GM19438 (cell line): Measurements from ENCODE around the gene TC2N.
"Not testable (repeated sequence)": the region's sequence is repeated elsewhere in the genome, so short reads cannot be mapped to it uniquely, and the experiment has no call there.

Experiments used
- ATAC-seq: cut with Tn5 transposase; IDR thresholded peaks from one replicate; pipeline ENCODE4 v1.9.1; 2021; ENCODE audit warnings: low read depth; ENCODE audit not compliant: unreplicated experiment

Gene TC2N

GRCh38 chr14:91871401-91871800, 4.1 kb upstream of the TC2N start:
- not testable (repeated sequence) for ATAC-seq

- no peak for ATAC-seq
These were observed 3.6 kb upstream of the TC2N start for GRCh38 chr14:91870890-91871289.

GRCh38 chr14:91870001-91870400, 2.7 kb upstream of the TC2N start:
- ATAC-seq: no peak

- ATAC-seq: no peak
These were observed 2.2 kb upstream of the TC2N start for GRCh38 chr14:91869556-91869955.

- no peak for ATAC-seq
These were observed 633 bp downstream of the TC2N start for GRCh38 chr14:91866511-91867295.

- no peak for ATAC-seq
These were observed 1.3 kb downstream of the TC2N start for GRCh38 chr14:91866061-91866460.

GRCh38 chr14:91862417-91862816, 4.9 kb downstream of the TC2N start:
- no peak for ATAC-seq

GRCh38 chr14:91861091-91861490, 6.2 kb downstream of the TC2N start:
- no peak for ATAC-seq

GRCh38 chr14:91860238-91860637, 7.1 kb downstream of the TC2N start:
- ATAC-seq: no peak

GRCh38 chr14:91858536-91859275, 8.6 kb downstream of the TC2N start:
- peak; percentile 72 for ATAC-seq

GRCh38 chr14:91857614-91858013, 9.7 kb downstream of the TC2N start:
- no peak for ATAC-seq

- no peak for ATAC-seq
These were observed 12.9 kb downstream of the TC2N start for GRCh38 chr14:91854327-91854934.

GRCh38 chr14:91851563-91851962, 15.8 kb downstream of the TC2N start:
- ATAC-seq: no peak

GRCh38 chr14:91848504-91849001, 18.8 kb downstream of the TC2N start:
- ATAC-seq: no peak

GRCh38 chr14:91847693-91848092, 19.6 kb downstream of the TC2N start:
- ATAC-seq: no peak

- no peak for ATAC-seq
These were observed 21.7 kb downstream of the TC2N start for GRCh38 chr14:91845652-91846051.

- not testable (repeated sequence) for ATAC-seq
These were observed 22.3 kb downstream of the TC2N start for GRCh38 chr14:91845056-91845455.

GRCh38 chr14:91844029-91844428, 23.3 kb downstream of the TC2N start:
- ATAC-seq: no peak

- no peak for ATAC-seq
These were observed 23.9 kb downstream of the TC2N start for GRCh38 chr14:91843437-91843836.

- ATAC-seq: no peak
These were observed 26.3 kb downstream of the TC2N start for GRCh38 chr14:91841065-91841464.

GRCh38 chr14:91839749-91840148, 27.6 kb downstream of the TC2N start:
- no peak for ATAC-seq
